ENCODE measurements around the gene HDAC9.

The HDAC9 gene

GRCh38 chr7:18459484-18460245 is 35.9 kb upstream of the HDAC9 start:
- no peaks in the 10 kb centered on the region; the same call in 1 of the 2 replicates for H4K20me1 ChIP-seq (ENCODE audit: low read depth, low read length)
- no peak for TF ChIP-seq EZH2phosphoT487 (conservative IDR thresholded peaks at IDR 0.05; ENCODE audit: low read length)
- TF ChIP-seq CTCF (IDR thresholded peaks at IDR 0.05; ENCODE audit: insufficient read depth, low read length, poor library complexity, severe bottlenecking): no peak
- no peaks in the 10 kb centered on the region for H3K9me3 ChIP-seq (ENCODE audit: insufficient read depth, low read length)
- no peaks in the 10 kb centered on the region for H3K9me2 ChIP-seq (replicated peaks; ENCODE audit: insufficient read depth, low read length)
- H3K79me2 ChIP-seq (ENCODE audit: insufficient read depth, low read length): no peaks in the 10 kb centered on the region
- H3F3A ChIP-seq (ENCODE audit: insufficient read depth): no peaks in the 10 kb centered on the region
- no peak overlapping the region for H3K4me2 ChIP-seq (ENCODE audit: low read depth, low read length, poor library complexity, severe bottlenecking)
- H3K36me3 ChIP-seq (ENCODE audit: low read length): no peaks in the 10 kb centered on the region
- no peak overlapping the region for H3K4me3 ChIP-seq (ENCODE audit: insufficient read depth, low read length, poor library complexity, severe bottlenecking)
- no peak overlapping the region for H2AFZ ChIP-seq (ENCODE audit: low read depth, low read length, severe bottlenecking)
- H3K27ac ChIP-seq (ENCODE audit: low read depth, low read length): no peak overlapping the region
- H3K9ac ChIP-seq (ENCODE audit: low read length): no peak overlapping the region
- no peaks in the 10 kb centered on the region for H3K27me3 ChIP-seq (ENCODE audit: low read length)

GRCh38 chr7:18461785-18462467 is 33.6 kb upstream of the HDAC9 start:
- Histone ChIP-seq H3K9me2 (replicated peaks; ENCODE audit: insufficient read depth, low read length) (no peaks in the 10 kb centered on the region), H3K9me3 (ENCODE audit: insufficient read depth, low read length) (no peaks in the 10 kb centered on the region), H3K4me2 (ENCODE audit: low read depth, low read length, poor library complexity, severe bottlenecking) (no peak overlapping the region), H3K9ac (ENCODE audit: low read length) (no peak overlapping the region), H3K27me3 (ENCODE audit: low read length) (no peaks in the 10 kb centered on the region), H3K79me2 (ENCODE audit: insufficient read depth, low read length) (no peaks in the 10 kb centered on the region), H3K36me3 (ENCODE audit: low read length) (no peaks in the 10 kb centered on the region), H4K20me1 (ENCODE audit: low read depth, low read length) (no peaks in the 10 kb centered on the region; the same call in 1 of the 2 replicates), H3K4me3 (ENCODE audit: insufficient read depth, low read length, poor library complexity, severe bottlenecking) (no peak overlapping the region), H2AFZ (ENCODE audit: low read depth, low read length, severe bottlenecking) (no peak overlapping the region), H3F3A (ENCODE audit: insufficient read depth) (no peaks in the 10 kb centered on the region), H3K27ac (ENCODE audit: low read depth, low read length) (no peak overlapping the region)
- TF ChIP-seq CTCF (IDR thresholded peaks at IDR 0.05; ENCODE audit: insufficient read depth, low read length, poor library complexity, severe bottlenecking): no peak
- TF ChIP-seq EZH2phosphoT487 (conservative IDR thresholded peaks at IDR 0.05; ENCODE audit: low read length): no peak

GRCh38 chr7:18464830-18465229 is 30.7 kb upstream of the HDAC9 start:
- H3K79me2 ChIP-seq (ENCODE audit: insufficient read depth, low read length): no peaks in the 10 kb centered on the region
- no peaks in the 10 kb centered on the region for H3K27me3 ChIP-seq (ENCODE audit: low read length)

More at GRCh38 chr7:18464830-18465229, 30.7 kb upstream of the HDAC9 start:
- no peaks in the 10 kb centered on the region for H3K36me3 ChIP-seq (ENCODE audit: low read length)
- no peak overlapping the region for H3K9ac ChIP-seq (ENCODE audit: low read length)
- no peak overlapping the region for H3K4me3 ChIP-seq (ENCODE audit: insufficient read depth, low read length, poor library complexity, severe bottlenecking)
- no peak overlapping the region for H3K27ac ChIP-seq (ENCODE audit: low read depth, low read length)
- TF ChIP-seq CTCF (IDR thresholded peaks at IDR 0.05; ENCODE audit: insufficient read depth, low read length, poor library complexity, severe bottlenecking): no peak
- no peak for TF ChIP-seq EZH2phosphoT487 (conservative IDR thresholded peaks at IDR 0.05; ENCODE audit: low read length)
- no peaks in the 10 kb centered on the region for H3K9me2 ChIP-seq (replicated peaks; ENCODE audit: insufficient read depth, low read length)
- no peak overlapping the region for H3K4me2 ChIP-seq (ENCODE audit: low read depth, low read length, poor library complexity, severe bottlenecking)
- no peak overlapping the region for H2AFZ ChIP-seq (ENCODE audit: low read depth, low read length, severe bottlenecking)
- H3F3A ChIP-seq (ENCODE audit: insufficient read depth): no peaks in the 10 kb centered on the region
- no peaks in the 10 kb centered on the region; the same call in 1 of the 2 replicates for H4K20me1 ChIP-seq (ENCODE audit: low read depth, low read length)
- no peaks in the 10 kb centered on the region for H3K9me3 ChIP-seq (ENCODE audit: insufficient read depth, low read length)
